SK-N-SH treated with all-trans-retinoic acid at 6 μM for 48 hours (cell line): ENCODE measurements around the gene CCDC59.

Source experiments
- OSR1 ChIP-seq: fragments of 250-450 bp; sonication (Bioruptor Pico); IDR thresholded peaks from 2 replicates; pipeline ENCODE4 v1.8.0; 2022; ENCODE audit warnings: moderate library complexity, mild to moderate bottlenecking, inconsistent platforms
- RARB ChIP-seq: fragments of 250-450 bp; sonication (Bioruptor Pico); IDR thresholded peaks from 2 replicates; pipeline ENCODE4 v1.8.0; 2021; ENCODE audit warnings: mild to moderate bottlenecking, moderate library complexity
- ZFP30 ChIP-seq: fragments of 450-650 bp; formaldehyde crosslinking; IDR thresholded peaks from 2 replicates; pipeline ENCODE4 v1.5.0; 2022; ENCODE audit warnings: mild to moderate bottlenecking, moderate library complexity
- TF ChIP-seq, protein P1 (sequence below): fragments of 250-450 bp; sonication (Bioruptor Pico); IDR thresholded peaks from 2 replicates; pipeline ENCODE4 v1.8.0; 2020; ENCODE audit warnings: mild to moderate bottlenecking, moderate library complexity, borderline replicate concordance

DNA sequence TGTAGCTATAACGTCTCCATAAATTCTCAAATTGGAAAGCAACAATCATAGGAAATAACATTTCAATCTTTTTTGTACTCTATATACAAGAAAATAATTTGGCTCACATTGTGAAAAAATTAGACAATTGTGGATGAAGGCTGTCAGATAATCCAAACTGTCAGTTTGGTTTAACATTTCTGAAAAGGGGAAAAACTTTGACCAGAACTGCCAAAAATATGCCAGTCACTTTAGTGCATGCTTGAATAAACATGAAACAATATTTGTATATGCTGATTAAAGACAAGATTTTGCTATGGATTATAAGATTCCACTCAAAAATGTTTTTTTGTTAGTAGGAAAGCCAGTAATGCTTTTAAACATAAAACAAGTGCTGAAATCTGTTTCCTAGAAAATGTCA is 38.9 kb downstream of the CCDC59 start:
- no peak for TF ChIP-seq RARB (CRISPR knock-in tag)
- TF ChIP-seq, protein P1, sequence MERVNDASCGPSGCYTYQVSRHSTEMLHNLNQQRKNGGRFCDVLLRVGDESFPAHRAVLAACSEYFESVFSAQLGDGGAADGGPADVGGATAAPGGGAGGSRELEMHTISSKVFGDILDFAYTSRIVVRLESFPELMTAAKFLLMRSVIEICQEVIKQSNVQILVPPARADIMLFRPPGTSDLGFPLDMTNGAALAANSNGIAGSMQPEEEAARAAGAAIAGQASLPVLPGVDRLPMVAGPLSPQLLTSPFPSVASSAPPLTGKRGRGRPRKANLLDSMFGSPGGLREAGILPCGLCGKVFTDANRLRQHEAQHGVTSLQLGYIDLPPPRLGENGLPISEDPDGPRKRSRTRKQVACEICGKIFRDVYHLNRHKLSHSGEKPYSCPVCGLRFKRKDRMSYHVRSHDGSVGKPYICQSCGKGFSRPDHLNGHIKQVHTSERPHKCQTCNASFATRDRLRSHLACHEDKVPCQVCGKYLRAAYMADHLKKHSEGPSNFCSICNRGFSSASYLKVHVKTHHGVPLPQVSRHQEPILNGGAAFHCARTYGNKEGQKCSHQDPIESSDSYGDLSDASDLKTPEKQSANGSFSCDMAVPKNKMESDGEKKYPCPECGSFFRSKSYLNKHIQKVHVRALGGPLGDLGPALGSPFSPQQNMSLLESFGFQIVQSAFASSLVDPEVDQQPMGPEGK: no peak
- no peak for TF ChIP-seq ZFP30
- TF ChIP-seq OSR1: no peak
